IMR-90 (cell line): Measurements from ENCODE around the gene KCNK15. TPM values are rescaled to one million over a fixed set of nuclear protein-coding genes. Genes with fewer than 3 reads are reported as not detected.

ENCODE experiments used
- ATAC-seq: fragments of 200-7000 bp; cut with Tn5 transposase; 2 replicates; pipeline ENCODE4 v1.9.1; 2020; ENCODE audit warnings: low read depth, mild to moderate bottlenecking, moderate library complexity
- BruUV-seq: library from RNA; stranded (reverse); fragments of 400-500 nt; replicated peaks from 2 replicates; lab custom pipeline; 2021; lab: Mats Ljungman, UMichigan
- CTCF ChIA-PET: fragments of 300-600 bp; formaldehyde crosslinking; extraction: SDS; loops from one replicate; lab custom pipeline; 2021; ENCODE audit warnings: antibody characterized with exemption; lab: Yijun Ruan, JAX
- POLR2A ChIA-PET: fragments of 300-600 bp; sonication (Branson Sonifier 250); formaldehyde crosslinking; loops from one replicate; lab custom pipeline; 2022; ENCODE audit warnings: antibody characterized with exemption; ENCODE audit not compliant: unreplicated experiment; lab: Charles Lee
- DNase-seq: peaks from one replicate; pipeline ENCODE4 v3.0.0; 2013
- H2AFZ ChIP-seq: replicated peaks from 2 replicates; pipeline ENCODE3; 2013; ENCODE audit warnings: low read length, mild to moderate bottlenecking; ENCODE audit not compliant: poor library complexity
- H2AK5ac ChIP-seq: 2 replicates; pipeline ENCODE4 v1.6.1; 2013; ENCODE audit warnings: low read depth, low read length, inconsistent platforms
- H2AK9ac ChIP-seq: replicated peaks from 2 replicates; pipeline ENCODE3; 2013; ENCODE audit warnings: mild to moderate bottlenecking, low read depth, low read length, moderate library complexity; ENCODE audit not compliant: poor library complexity
- H2BK120ac ChIP-seq: 2 replicates; pipeline ENCODE4 v1.6.1; 2013; ENCODE audit warnings: low read depth, low read length, inconsistent platforms
- H2BK15ac ChIP-seq: 3 replicates; pipeline ENCODE4 v1.6.1; 2013; ENCODE audit warnings: low read depth, low read length, inconsistent platforms
- H2BK20ac ChIP-seq: 2 replicates; pipeline ENCODE4 v1.6.1; 2013; ENCODE audit warnings: low read depth, mild to moderate bottlenecking, inconsistent platforms, low read length, moderate library complexity
- H2BK5ac ChIP-seq: 2 replicates; pipeline ENCODE4 v1.6.1; 2013; ENCODE audit warnings: mild to moderate bottlenecking, low read depth, low read length, inconsistent platforms; ENCODE audit not compliant: poor library complexity, severe bottlenecking
- H3K14ac ChIP-seq: replicated peaks from 2 replicates; pipeline ENCODE4 v1.6.1; 2013; ENCODE audit warnings: low read depth, low read length, inconsistent platforms
- H3K18ac ChIP-seq: 2 replicates; pipeline ENCODE4 v1.6.1; 2013; ENCODE audit warnings: low read depth, low read length, control low read depth
- H3K23ac ChIP-seq: 2 replicates; pipeline ENCODE4 v1.6.1; 2013; ENCODE audit warnings: low read depth, low read length, inconsistent platforms
- H3K27ac ChIP-seq: 2 replicates; pipeline ENCODE4 v1.5.1; 2013; ENCODE audit warnings: mild to moderate bottlenecking, control low read depth, low read length; ENCODE audit not compliant: insufficient read depth
- H3K27me3 ChIP-seq: 2 replicates; pipeline ENCODE4 v1.6.1; 2013; ENCODE audit warnings: low read length; ENCODE audit not compliant: control insufficient read depth, insufficient read depth
- H3K36me3 ChIP-seq: 2 replicates; pipeline ENCODE4 v1.6.1; 2013; ENCODE audit warnings: low read length, mixed read lengths; ENCODE audit not compliant: control insufficient read depth, insufficient read depth
- H3K4ac ChIP-seq: 2 replicates; pipeline ENCODE4 v1.6.1; 2013; ENCODE audit warnings: low read depth, low read length, inconsistent platforms
- H3K4me1 ChIP-seq: 2 replicates; pipeline ENCODE4 v1.6.1; 2013; ENCODE audit warnings: low read length, mixed read lengths; ENCODE audit not compliant: control insufficient read depth, insufficient read depth
- H3K4me2 ChIP-seq: 2 replicates; pipeline ENCODE4 v1.6.1; 2013; ENCODE audit warnings: low read depth, mild to moderate bottlenecking, control low read depth, low read length, moderate library complexity
- H3K4me3 ChIP-seq: 2 replicates; pipeline ENCODE4 v1.5.1; 2013; ENCODE audit warnings: low read depth, mild to moderate bottlenecking, control low read depth, low read length, moderate library complexity; ENCODE audit not compliant: insufficient read depth
- H3K56ac ChIP-seq: 2 replicates; pipeline ENCODE4 v1.6.1; 2013; ENCODE audit warnings: low read length, inconsistent platforms; ENCODE audit not compliant: insufficient read depth; ENCODE audit errors: extremely low read depth
- H3K79me1 ChIP-seq, 2 experiments: 2 replicates each; pipeline ENCODE4 v1.6.1; 2013; ENCODE audit warnings: low read length in 2 of 2, inconsistent platforms in 1 of 2, low read depth in 1 of 2
- H3K9ac ChIP-seq: 2 replicates; pipeline ENCODE4 v1.6.1; 2013; ENCODE audit warnings: low read depth, low read length, control low read depth
- H3K9me1 ChIP-seq: 2 replicates; pipeline ENCODE4 v1.6.1; 2013; ENCODE audit warnings: low read length, inconsistent platforms; ENCODE audit not compliant: insufficient read depth
- H3K9me3 ChIP-seq: 2 replicates; pipeline ENCODE4 v1.6.1; 2013; ENCODE audit warnings: low read length; ENCODE audit not compliant: control insufficient read depth, insufficient read depth
- H4K20me1 ChIP-seq: 2 replicates; pipeline ENCODE4 v1.6.1; 2013; ENCODE audit warnings: low read length, inconsistent platforms; ENCODE audit not compliant: insufficient read depth
- H4K5ac ChIP-seq: 2 replicates; pipeline ENCODE4 v1.6.1; 2013; ENCODE audit warnings: mild to moderate bottlenecking, low read depth, low read length, control low read depth
- H4K8ac ChIP-seq, 2 experiments: 2 replicates each; pipeline ENCODE4 v1.6.1; 2013; ENCODE audit warnings: low read depth in 2 of 2, low read length in 2 of 2, control low read depth in 1 of 2, inconsistent platforms in 1 of 2
- H4K91ac ChIP-seq: 2 replicates; pipeline ENCODE4 v1.6.1; 2013; ENCODE audit warnings: low read depth, low read length, inconsistent platforms; ENCODE audit not compliant: insufficient read depth
- CTCF ChIP-seq: conservative IDR thresholded peaks from 2 replicates; pipeline ENCODE4 v1.5.1; 2012; ENCODE audit warnings: mild to moderate bottlenecking, low read depth, low read length, improper control_type of control experiment
- MAFK ChIP-seq: IDR thresholded peaks from 2 replicates; pipeline ENCODE4 v1.6.1; 2012; ENCODE audit warnings: low read depth, low read length, improper control_type of control experiment
- MAZ ChIP-seq: IDR thresholded peaks from 2 replicates; pipeline ENCODE4 v1.6.1; 2012; ENCODE audit warnings: low read depth, mild to moderate bottlenecking, low read length, improper control_type of control experiment, moderate library complexity, borderline replicate concordance
- POLR2A ChIP-seq: IDR thresholded peaks from 2 replicates; pipeline ENCODE4 v1.6.1; 2012; ENCODE audit warnings: mild to moderate bottlenecking, low read depth, low read length
- SMC3 ChIP-seq: fragments of 150-350 bp; IDR thresholded peaks from 2 replicates; pipeline ENCODE4 v1.6.1; 2016; ENCODE audit warnings: low read depth, mild to moderate bottlenecking, antibody characterized with exemption, low read length, moderate library complexity
- USF2 ChIP-seq: fragments of 150-350 bp; IDR thresholded peaks from 2 replicates; pipeline ENCODE4 v1.6.1; 2017; ENCODE audit warnings: mild to moderate bottlenecking, antibody characterized with exemption, low read length, low read depth
- WGBS, 2 experiments: methylation state at CpG; one replicate each; pipeline versions ENCODE4 v1.1.5 to v1.1.7; 2013; ENCODE audit warnings: missing lambda C conversion rate in 2 of 2; ENCODE audit not compliant: insufficient read length in 1 of 2; ENCODE audit errors: extremely low coverage in 2 of 2; 5-methylcytosine and 5-hydroxymethylcytosine counted together
- dilution Hi-C: fragments of 300-500 bp; cut with HindIII; formaldehyde crosslinking; loops from one replicate; pipeline ENCODE4 v1.14.3; 2018; ENCODE audit warnings: low sequenced_read_pairs; ENCODE audit not compliant: unreplicated experiment
- in situ Hi-C: fragments of 300-500 bp; cut with MboI; formaldehyde crosslinking; loops from 3 replicates; pipeline ENCODE4 v1.14.3; 2019; ENCODE audit warnings: low sequenced_read_pairs, inconsistent platforms, mixed read lengths
- intact Hi-C: fragments of 100-400 bp; cut with micrococcal nuclease; formaldehyde crosslinking; loops from 2 replicates; pipeline ENCODE4 v1.10.0; 2022
- polyA plus RNA-seq, 3 experiments: library from polyadenylated mRNA; depleted of rRNA; stranded (reverse); fragments of >200 nt; gene quantifications; 2 replicates each; pipeline ENCODE4 v1.2.3, GENCODE V29; 2012; ENCODE audit warnings: low replicate concordance in 1 of 3
- total RNA-seq: library from RNA; depleted of rRNA; stranded (reverse); fragments of >200 nt; gene quantifications from 2 replicates; pipeline ENCODE4 v1.2.3, GENCODE V29; 2012

Gene KCNK15
- total and polyA plus RNA-seq, 2 of the 4 experiments (the other 2 are of a cell fraction) = not detected

DNA sequence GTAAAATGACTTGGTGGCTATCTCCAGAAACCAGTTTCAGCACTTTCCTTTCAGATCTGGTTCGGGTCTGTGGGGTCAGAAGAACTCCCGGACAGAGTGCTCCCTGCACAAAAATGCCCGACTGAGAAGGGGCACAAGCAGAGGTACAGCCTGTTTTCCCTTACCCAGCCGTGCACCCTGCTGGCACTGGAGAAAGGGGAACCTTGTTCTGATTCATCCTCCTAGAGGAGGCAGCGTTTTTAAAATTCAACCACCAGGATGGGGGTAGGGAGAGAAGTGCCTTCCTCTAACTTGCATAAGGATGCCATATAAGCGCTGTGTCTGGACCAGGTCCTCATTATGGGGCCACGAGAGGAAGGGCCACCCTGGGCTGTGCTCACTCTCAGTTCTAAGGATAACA, 47.1 kb downstream of the KCNK15 start:
- WGBS, 2 experiments = no CpG with 5 or more reads among the region's 7 CpGs
- Histone ChIP-seq H2BK20ac (no peak overlapping the region), H4K5ac (no peak overlapping the region), H2BK120ac (no peak overlapping the region), H3K4me1 (no peaks in the 10 kb centered on the region), H3K9me3 (no peaks in the 10 kb centered on the region), H4K20me1 (no peaks in the 10 kb centered on the region), H3K18ac (no peak overlapping the region), H3K36me3 (no peaks in the 10 kb centered on the region), H3K56ac (no peak overlapping the region), H3K23ac (no peak overlapping the region), H3K27me3 (peaks cover 20% of the 10 kb centered on the region), H3K27ac (no peak overlapping the region), H3K4ac (no peak overlapping the region), H3K4me2 (no peak overlapping the region), H2AK5ac (no peak overlapping the region), H3K14ac (no peak overlapping the region), H3K9ac (no peak overlapping the region), H4K91ac (no peak overlapping the region), H3K9me1 (no peaks in the 10 kb centered on the region), H2AK9ac (no peak overlapping the region), H2AFZ (no peak overlapping the region), H3K79me1 (no peaks in the 10 kb centered on the region), H2BK5ac (no peak overlapping the region), H2BK15ac (no peak overlapping the region), H4K8ac (no peak overlapping the region), H3K4me3 (no peak overlapping the region)
- DNase-seq = no peak
- no TSS peak for BruUV-seq
- ATAC-seq = no peak
- ChIA-PET POLR2A (no interaction called here), CTCF (no interaction called here)
- intact Hi-C loops = no loop called here
- dilution Hi-C loops = no loop called here
- in situ Hi-C loops = no loop called here
- TF ChIP-seq SMC3 (no peak), MAFK (no peak), USF2 (no peak), POLR2A (no peak), CTCF (no peak), MAZ (no peak)
